GM23248 (cell line): ENCODE data around the gene EML6. TPM values are rescaled to one million over a fixed set of nuclear protein-coding genes. Genes with fewer than 3 reads are reported as not detected.
A peak's percentile ranks its signal among the peaks of the same experiment; 100 is the strongest.

Source experiments
- DNase-seq: peaks from one replicate; pipeline ENCODE4 v3.0.0-alpha.2; 2015
- H2AFZ ChIP-seq: fragments of 200-600 bp; sonication (generic); 2 replicates; pipeline ENCODE4 v1.6.1; 2016; ENCODE audit warnings: antibody characterized with exemption
- H3F3A ChIP-seq: fragments of 200-600 bp; sonication (generic); 2 replicates; pipeline ENCODE4 v1.6.1; 2016; ENCODE audit warnings: mild to moderate bottlenecking, antibody characterized with exemption, mixed run types; ENCODE audit not compliant: insufficient read depth
- H3K27ac ChIP-seq: fragments of 200-600 bp; sonication (generic); 2 replicates; pipeline ENCODE4 v1.5.1; 2016; ENCODE audit warnings: mild to moderate bottlenecking
- H3K27me3 ChIP-seq: fragments of 200-600 bp; sonication (generic); replicated peaks from 2 replicates; pipeline ENCODE4 v1.6.1; 2016; ENCODE audit warnings: mild to moderate bottlenecking; ENCODE audit not compliant: insufficient read depth
- H3K36me3 ChIP-seq: fragments of 200-600 bp; sonication (generic); 2 replicates; pipeline ENCODE4 v1.6.1; 2016; ENCODE audit warnings: low read depth, mild to moderate bottlenecking
- H3K4me1 ChIP-seq: fragments of 200-600 bp; sonication (generic); 2 replicates; pipeline ENCODE4 v1.6.1; 2016; ENCODE audit warnings: mild to moderate bottlenecking; ENCODE audit not compliant: insufficient read depth
- H3K4me2 ChIP-seq: fragments of 200-600 bp; sonication (generic); one replicate; pipeline ENCODE4 v1.6.1; 2016; ENCODE audit warnings: mild to moderate bottlenecking; ENCODE audit not compliant: unreplicated experiment
- H3K4me3 ChIP-seq: fragments of 200-600 bp; sonication (generic); 2 replicates; pipeline ENCODE4 v1.5.1; 2016; ENCODE audit warnings: mild to moderate bottlenecking
- H3K79me2 ChIP-seq: fragments of 200-600 bp; sonication (generic); 2 replicates; pipeline ENCODE4 v1.6.1; 2016; ENCODE audit warnings: mild to moderate bottlenecking; ENCODE audit not compliant: insufficient read depth
- H3K9ac ChIP-seq: fragments of 200-600 bp; sonication (generic); 2 replicates; pipeline ENCODE4 v1.6.1; 2016; ENCODE audit warnings: mild to moderate bottlenecking
- H3K9me2 ChIP-seq: fragments of 200-600 bp; sonication (generic); 2 replicates; pipeline ENCODE4 v1.6.1; 2016; ENCODE audit warnings: mixed run types, mild to moderate bottlenecking, moderate library complexity; ENCODE audit not compliant: insufficient read depth
- H3K9me3 ChIP-seq: fragments of 200-600 bp; sonication (generic); one replicate; pipeline ENCODE4 v1.6.1; 2017; ENCODE audit warnings: low read depth
- H4K20me1 ChIP-seq: fragments of 200-600 bp; sonication (generic); 2 replicates; pipeline ENCODE4 v1.6.0; 2016; ENCODE audit not compliant: insufficient read depth
- EZH2 ChIP-seq: fragments of 200-600 bp; sonication (generic); IDR thresholded peaks from 2 replicates; pipeline ENCODE4 v1.6.1; 2018; ENCODE audit warnings: antibody characterized with exemption, mild to moderate bottlenecking; ENCODE audit not compliant: insufficient read depth, poor library complexity, severe bottlenecking
- EZH2phosphoT487 ChIP-seq: fragments of 200-600 bp; sonication (generic); IDR thresholded peaks from 2 replicates; pipeline ENCODE4 v1.6.1; 2018; ENCODE audit warnings: antibody characterized with exemption, moderate library complexity, mild to moderate bottlenecking, low read depth; ENCODE audit not compliant: insufficient read depth
- WGBS, 2 experiments: methylation state at CpG; one replicate each; pipeline ENCODE4 v1.1.6; 2015 to 2017; ENCODE audit warnings: low lambda C conversion rate in 2 of 2, low coverage in 1 of 2; ENCODE audit errors: missing lambda C conversion rate in 2 of 2; 5-methylcytosine and 5-hydroxymethylcytosine counted together
- in situ Hi-C: fragments of 300-500 bp; cut with MboI; formaldehyde crosslinking; loops from 2 replicates; pipeline ENCODE4 v1.15.0; 2020
- polyA plus RNA-seq: library from polyadenylated mRNA; unstranded; fragments of >200 nt; fragmentation: Nextera tagmentation; extraction: Ambion mirVana; gene quantifications from 2 replicates; pipeline ENCODE4 v1.2.1, GENCODE V29; 2016
- total RNA-seq: library from RNA; depleted of rRNA; stranded (reverse); fragments of >200 nt; shearing (Covaris generic); gene quantifications from 2 replicates; pipeline ENCODE4 v1.2.3, GENCODE V29; 2014

EML6 gene
- total and polyA plus RNA-seq, 2 experiments from 2014 or later: 0.54 to 0.76 TPM

DNA sequence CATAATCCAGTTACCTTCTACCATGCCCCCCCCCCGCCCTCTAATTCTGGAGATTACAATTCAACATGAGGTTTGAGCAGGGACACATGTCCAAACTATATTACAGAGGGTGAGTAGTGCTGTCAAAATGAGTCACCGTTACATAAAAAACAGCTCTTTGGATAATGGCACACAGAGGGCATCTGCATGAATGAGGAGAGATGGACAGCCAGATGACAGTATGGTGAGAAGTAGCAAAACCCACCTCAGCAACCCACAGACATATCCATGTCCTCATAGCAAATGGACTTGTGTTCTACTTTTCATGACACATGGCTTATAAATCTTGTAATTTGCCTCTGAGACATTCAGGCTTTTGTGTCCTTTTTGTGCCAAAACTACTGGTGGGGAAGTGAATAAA, 132.0 kb downstream of the EML6 start:
- TF ChIP-seq EZH2phosphoT487: no peak
- no peak for TF ChIP-seq EZH2
- H3K36me3 ChIP-seq: no peaks in the 10 kb centered on the region
- no peak overlapping the region for H3K4me3 ChIP-seq
- no peak overlapping the region for H3K4me2 ChIP-seq
- no peak overlapping the region for H3K27ac ChIP-seq
- DNase-seq: peak; percentile 48
- no peaks in the 10 kb centered on the region for H3K9me3 ChIP-seq
- no peaks in the 10 kb centered on the region for H3K9me2 ChIP-seq
- H3F3A ChIP-seq: no peaks in the 10 kb centered on the region
- no peak overlapping the region for H3K9ac ChIP-seq
- H3K79me2 ChIP-seq: no peaks in the 10 kb centered on the region
- WGBS, 2 experiments: 79 to 83% methylated on average over 2 of the region's 2 CpGs
- no peak overlapping the region for H2AFZ ChIP-seq
- in situ Hi-C loops: no loop called here
- no peaks in the 10 kb centered on the region for H4K20me1 ChIP-seq
- H3K27me3 ChIP-seq: no peaks in the 10 kb centered on the region
- H3K4me1 ChIP-seq: peaks cover 15% of the 10 kb centered on the region

DNA sequence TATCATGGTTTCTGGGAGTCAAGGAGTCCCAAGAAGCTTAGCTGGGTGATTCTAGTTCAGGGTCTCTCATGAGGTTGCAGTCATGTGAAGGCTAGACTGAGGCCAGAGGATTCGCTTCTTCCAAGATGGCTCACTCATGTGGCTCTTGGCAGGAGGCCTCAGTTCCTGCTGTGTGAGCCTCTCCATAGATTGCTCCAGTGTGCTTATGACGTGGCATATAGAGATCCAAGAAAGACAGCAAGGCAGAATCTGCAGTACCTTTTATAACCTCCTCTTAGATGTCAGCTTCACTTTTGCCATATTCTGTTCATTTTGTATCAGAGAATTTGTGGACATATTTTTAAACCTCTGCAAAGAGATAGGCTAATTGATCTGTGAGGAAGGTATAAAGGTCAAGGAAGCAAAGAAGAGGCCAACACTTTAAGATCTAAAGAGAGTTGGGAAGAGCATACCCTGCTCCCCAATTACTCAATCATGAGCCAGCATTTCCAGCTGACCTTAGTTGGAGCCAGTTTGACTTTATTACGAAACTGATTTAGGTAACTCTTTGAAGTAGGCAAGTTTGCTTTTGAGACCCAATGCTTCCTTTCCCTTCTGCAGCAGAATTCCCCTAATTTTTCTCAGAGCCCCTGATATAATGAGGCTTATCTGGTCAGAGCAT, 134.7 kb downstream of the EML6 start:
- WGBS, 2 experiments: 39 to 42% methylated on average over 3 of the region's 3 CpGs
- 0 out of 2 replicates have a peak overlapping the region, but pooled peaks have one; percentile 13 for H2AFZ ChIP-seq
- peak overlapping the region; percentile 35 for H3K27ac ChIP-seq
- in situ Hi-C loops: no loop called here
- H3F3A ChIP-seq: no peaks in the 10 kb centered on the region
- no peaks in the 10 kb centered on the region for H3K27me3 ChIP-seq
- peak; percentile 78 for DNase-seq
- H3K9me2 ChIP-seq: no peaks in the 10 kb centered on the region
- no peak overlapping the region for H3K4me3 ChIP-seq
- TF ChIP-seq EZH2phosphoT487 (no peak), EZH2 (no peak)
- H3K4me2 ChIP-seq: no peak overlapping the region
- no peaks in the 10 kb centered on the region for H4K20me1 ChIP-seq
- no peaks in the 10 kb centered on the region for H3K36me3 ChIP-seq
- H3K79me2 ChIP-seq: no peaks in the 10 kb centered on the region
- H3K9ac ChIP-seq: no peak overlapping the region
- H3K4me1 ChIP-seq: peaks cover 21% of the 10 kb centered on the region
- H3K9me3 ChIP-seq: no peaks in the 10 kb centered on the region

DNA sequence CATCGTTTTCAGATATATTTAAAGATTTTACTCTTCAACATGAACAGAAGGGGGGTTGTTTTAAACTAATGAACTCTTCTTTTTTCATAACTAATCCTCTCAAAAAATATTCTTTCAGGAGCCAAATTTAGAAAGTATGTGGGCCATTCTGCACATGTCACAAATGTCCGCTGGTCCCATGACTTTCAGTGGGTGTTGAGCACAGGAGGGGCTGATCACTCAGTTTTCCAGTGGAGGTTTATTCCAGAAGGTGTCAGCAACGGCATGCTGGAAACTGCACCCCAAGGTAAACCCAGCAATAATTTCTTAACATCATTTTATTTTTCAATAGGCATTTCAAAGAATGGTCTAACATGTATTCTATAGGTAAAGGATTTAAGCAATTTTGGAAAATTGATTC, 136.0 kb downstream of the EML6 start:
- in situ Hi-C loops: no loop called here
- WGBS, 2 experiments: 93 to 96% methylated on average over 3 of the region's 3 CpGs
- no peaks in the 10 kb centered on the region for H3K79me2 ChIP-seq
- H2AFZ ChIP-seq: no peak overlapping the region
- H4K20me1 ChIP-seq: no peaks in the 10 kb centered on the region
- DNase-seq: no peak
- no peak overlapping the region for H3K4me2 ChIP-seq
- no peaks in the 10 kb centered on the region for H3K36me3 ChIP-seq
- TF ChIP-seq EZH2: no peak
- no peak for TF ChIP-seq EZH2phosphoT487
- no peaks in the 10 kb centered on the region for H3K27me3 ChIP-seq
- no peak overlapping the region for H3K4me3 ChIP-seq
- H3F3A ChIP-seq: no peaks in the 10 kb centered on the region
- peaks cover 21% of the 10 kb centered on the region for H3K4me1 ChIP-seq
- no peak overlapping the region for H3K9ac ChIP-seq
- no peak overlapping the region for H3K27ac ChIP-seq
- H3K9me2 ChIP-seq: no peaks in the 10 kb centered on the region
- H3K9me3 ChIP-seq: no peaks in the 10 kb centered on the region

DNA sequence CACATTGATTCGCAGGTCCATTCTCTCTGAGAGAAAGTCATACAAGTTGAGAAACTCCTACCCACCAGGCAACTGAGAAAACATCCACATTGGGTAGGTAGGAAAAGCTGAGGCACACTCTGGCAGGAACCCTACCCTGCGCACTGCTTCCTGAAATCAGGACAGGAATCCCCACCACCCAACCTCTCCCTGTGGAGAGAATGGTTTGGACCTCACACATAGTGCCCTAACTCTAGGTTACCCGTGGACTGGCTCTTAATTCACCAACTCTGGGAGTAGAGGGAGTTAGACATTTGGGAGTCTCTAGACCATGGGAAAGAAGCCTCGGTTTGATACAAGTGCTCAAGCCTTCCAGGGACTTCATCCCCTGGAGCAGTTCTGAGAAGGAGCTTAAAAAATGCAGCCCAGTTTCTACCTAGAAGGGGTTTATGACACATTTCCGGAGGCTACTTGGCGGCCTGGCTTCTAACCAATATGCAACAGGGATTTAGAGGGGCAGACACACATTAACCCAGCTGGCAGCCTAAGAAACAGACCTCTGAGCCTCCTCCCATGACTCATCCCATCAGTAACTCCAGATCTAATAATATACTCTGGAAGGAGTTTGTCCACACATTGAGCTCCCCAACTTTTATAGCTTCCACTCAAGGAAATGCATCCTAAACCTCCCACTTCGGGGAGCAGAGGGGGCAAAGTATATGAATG, 136.7 kb downstream of the EML6 start:
- H3K9me2 ChIP-seq: no peaks in the 10 kb centered on the region
- H3F3A ChIP-seq: no peaks in the 10 kb centered on the region
- no peaks in the 10 kb centered on the region for H3K9me3 ChIP-seq
- peak overlapping the region; percentile 44 for H3K4me2 ChIP-seq
- in situ Hi-C loops: no loop called here
- H3K9ac ChIP-seq: no peak overlapping the region
- no peak overlapping the region for H3K4me3 ChIP-seq
- no peaks in the 10 kb centered on the region for H3K27me3 ChIP-seq
- no peak overlapping the region for H3K27ac ChIP-seq
- H3K36me3 ChIP-seq: no peaks in the 10 kb centered on the region
- peaks cover 21% of the 10 kb centered on the region for H3K4me1 ChIP-seq
- TF ChIP-seq EZH2phosphoT487: no peak
- TF ChIP-seq EZH2: no peak
- WGBS, 2 experiments: 73 to 74% methylated on average over 7 of the region's 7 CpGs
- DNase-seq: peak; percentile 84
- no peaks in the 10 kb centered on the region for H4K20me1 ChIP-seq
- H3K79me2 ChIP-seq: no peaks in the 10 kb centered on the region
- H2AFZ ChIP-seq: no peak overlapping the region
